GM18508 (cell line): ENCODE results near the gene TCF7.

ENCODE experiments used
- ATAC-seq: cut with Tn5 transposase; IDR thresholded peaks from one replicate; pipeline ENCODE4 v1.9.1; 2021; ENCODE audit warnings: moderate number of reproducible peaks; ENCODE audit not compliant: insufficient read depth, unreplicated experiment

The TCF7 gene

DNA sequence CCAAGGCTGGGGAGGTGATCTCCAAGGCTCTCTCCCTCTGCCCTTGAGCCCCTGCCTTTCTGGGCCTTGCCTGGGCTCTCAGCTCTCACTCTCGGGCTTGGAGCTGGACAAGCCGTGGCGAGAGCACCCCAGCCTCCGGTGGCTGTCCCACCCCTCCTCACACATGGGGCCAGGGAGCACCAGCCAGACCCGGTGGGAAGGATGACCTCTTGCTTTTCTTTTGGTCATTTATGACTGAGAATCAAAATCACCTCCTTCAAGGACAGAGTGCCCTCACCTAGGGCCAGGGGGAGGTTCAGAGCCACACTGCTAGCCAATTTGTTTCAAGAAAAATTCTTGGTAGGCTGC is 14.1 kb downstream of the TCF7 start:
- no peak for ATAC-seq

DNA sequence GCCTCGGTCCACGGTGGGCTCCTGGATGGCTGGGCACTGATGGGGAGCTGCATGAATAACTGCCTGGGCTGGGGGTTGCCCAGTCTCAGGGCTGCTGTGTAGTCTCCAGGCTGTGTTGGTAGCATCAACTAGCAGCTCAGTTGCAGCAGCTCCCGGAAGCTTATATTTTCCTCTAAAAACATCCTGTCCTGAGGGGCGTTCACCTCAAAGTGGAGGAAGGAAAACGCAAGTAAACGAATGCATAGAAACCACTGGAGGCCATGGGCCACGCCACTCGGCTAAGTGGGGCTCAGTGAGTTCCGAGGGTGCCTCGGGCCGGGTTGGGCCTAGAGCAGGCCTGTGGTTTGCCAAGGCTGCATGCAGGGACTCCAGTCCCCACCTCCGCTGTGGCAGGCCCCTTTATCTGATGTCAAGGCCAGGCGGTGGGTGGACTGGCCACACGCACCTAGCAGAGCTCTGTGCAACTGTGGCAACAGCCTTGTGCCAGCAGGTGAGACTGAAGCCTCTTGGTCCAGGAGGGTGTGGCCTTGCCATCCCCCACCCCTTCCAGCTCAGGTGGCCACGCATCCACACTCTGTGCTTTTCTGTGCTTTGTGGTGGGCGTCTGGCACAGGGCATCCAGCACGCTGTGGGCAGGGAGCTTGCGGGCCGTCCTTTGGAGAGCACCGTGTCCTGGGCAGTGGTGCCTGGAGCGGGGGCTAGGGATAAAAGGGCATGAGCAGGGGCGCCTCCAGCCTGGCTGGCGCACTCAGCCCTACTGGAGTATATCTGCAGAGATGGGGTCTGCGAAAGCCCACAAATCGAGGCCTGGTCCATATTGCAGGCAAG is 15.1 kb downstream of the TCF7 start:
- ATAC-seq, result no peak

DNA sequence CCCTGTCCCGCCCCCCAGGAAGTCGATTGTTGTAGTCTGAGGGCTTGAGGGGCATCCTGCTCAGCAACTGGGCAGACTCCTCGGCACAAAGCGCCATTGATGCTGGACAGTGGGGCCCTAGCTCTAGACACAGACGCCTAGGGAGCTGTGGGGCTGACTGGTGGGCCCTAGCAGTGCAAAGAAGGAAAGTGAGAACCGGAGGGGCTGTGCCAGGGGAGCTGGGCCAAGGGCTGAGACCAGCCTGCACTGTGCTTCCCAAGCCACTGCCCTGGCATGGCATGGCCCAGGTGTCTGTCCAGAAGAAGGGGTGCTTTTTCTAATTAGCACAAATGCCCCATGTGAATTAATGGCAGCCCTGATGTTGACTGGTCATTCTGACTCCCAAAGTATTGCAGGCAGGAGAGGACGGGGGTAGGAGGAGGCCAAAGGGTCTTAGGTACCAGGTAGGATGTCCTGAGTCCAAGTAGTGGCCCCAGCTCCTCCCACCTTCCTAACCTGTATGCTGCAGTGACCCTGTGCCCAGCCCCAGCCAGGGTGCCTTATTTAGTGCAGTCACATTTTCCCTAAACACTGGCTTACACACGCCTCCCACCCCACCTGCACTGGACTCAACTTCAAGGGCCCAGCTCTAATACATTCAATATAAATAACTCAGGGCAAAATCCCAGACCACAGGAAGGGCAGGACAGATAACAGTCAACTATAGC is 15.9 kb downstream of the TCF7 start:
- ATAC-seq, result no peak

DNA sequence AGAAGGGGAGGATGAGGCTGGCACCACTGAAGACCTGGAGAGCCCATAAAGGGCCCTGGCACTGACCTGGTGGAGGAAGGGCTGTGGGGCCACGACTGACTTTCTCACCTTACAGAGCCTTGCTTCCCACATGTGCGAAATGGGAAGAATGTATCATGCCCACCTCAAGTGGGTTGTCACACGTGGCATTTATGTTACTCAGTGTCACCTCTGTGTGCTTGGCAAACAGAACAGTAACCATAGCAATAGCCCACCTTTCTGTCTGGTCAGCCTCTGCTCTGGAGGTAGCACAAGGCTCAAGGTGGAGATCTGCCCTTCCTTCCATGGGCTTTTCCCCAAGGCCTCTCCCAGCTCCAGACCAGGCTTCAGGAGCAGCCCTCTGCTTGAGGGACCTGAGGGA is 16.7 kb downstream of the TCF7 start:
- no peak for ATAC-seq

DNA sequence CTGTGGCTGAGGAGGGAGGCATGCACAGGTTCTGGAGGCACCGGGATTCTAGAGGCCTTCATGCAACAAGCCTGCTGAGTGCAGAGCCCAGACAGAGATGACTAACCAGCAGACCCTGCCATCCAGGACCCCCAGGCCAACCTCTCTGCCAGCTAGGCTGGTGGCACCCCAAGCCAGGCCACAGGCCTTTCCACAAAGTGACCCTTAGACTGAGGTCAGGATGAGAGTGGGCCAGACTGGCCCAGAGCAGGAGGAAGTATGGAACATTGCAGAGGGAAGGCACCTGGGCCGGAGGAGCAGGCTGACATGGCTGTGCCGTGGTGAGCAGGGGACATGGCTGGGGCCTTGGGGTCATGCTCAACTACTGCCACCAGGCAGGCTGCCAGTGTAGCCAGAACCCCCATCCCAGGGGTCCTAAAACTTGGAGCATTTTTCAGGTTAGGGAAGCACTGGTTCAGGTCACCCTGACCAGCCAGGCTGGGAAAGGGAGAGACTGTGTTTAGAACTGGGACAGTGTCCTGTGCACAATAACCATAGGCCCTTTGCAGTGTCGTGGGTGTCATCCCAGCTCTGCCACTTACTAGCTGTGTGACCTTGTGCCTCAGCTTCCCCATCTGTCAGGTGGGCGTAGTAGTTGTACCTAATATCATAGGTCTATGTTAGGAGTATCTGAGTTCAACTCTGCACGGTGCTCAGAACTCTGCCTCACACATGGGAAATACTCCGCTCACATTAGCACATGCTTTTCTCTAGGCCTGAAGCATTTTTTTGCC is 17.3 kb downstream of the TCF7 start:
- no peak for ATAC-seq

DNA sequence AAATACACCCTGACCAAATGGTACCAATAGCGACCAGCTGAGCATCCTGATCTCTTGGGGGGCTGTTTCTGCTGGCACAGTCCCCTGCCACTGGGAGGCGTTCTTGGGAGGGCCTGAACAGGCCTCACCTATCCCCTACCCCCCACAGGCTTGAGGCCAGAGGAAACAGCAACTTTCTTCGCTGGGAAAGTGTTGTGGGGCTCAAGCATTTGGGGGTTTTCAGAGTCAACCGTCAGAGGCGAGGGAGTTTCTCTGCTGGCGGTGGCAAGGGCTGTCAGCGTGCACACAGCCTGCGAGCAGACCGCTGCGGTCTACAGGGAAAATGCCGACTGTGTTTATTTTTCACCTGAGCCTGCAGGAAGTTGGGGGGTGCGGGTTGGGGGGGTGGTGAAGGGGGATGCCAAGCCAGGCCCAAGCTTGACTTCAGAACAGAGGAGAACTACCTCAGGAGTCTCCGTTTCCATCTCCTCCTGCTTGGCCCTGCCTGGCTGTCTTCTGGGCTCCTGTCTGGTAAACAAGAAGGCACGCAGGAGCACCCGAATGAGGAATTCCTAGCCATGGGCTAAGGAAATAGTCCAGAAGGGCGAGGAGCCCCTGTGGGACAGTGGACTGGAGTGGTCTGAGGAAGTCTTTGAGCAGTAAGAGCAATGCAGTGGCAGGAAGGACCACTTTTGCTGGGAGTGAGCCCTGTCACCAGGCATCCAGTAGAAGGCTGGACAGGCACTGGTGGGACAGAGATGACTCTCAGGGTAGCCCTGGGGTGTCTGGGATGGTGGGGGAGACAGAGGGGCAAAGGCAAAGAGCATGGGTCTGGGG is 18.1 kb downstream of the TCF7 start:
- ATAC-seq, result no peak

DNA sequence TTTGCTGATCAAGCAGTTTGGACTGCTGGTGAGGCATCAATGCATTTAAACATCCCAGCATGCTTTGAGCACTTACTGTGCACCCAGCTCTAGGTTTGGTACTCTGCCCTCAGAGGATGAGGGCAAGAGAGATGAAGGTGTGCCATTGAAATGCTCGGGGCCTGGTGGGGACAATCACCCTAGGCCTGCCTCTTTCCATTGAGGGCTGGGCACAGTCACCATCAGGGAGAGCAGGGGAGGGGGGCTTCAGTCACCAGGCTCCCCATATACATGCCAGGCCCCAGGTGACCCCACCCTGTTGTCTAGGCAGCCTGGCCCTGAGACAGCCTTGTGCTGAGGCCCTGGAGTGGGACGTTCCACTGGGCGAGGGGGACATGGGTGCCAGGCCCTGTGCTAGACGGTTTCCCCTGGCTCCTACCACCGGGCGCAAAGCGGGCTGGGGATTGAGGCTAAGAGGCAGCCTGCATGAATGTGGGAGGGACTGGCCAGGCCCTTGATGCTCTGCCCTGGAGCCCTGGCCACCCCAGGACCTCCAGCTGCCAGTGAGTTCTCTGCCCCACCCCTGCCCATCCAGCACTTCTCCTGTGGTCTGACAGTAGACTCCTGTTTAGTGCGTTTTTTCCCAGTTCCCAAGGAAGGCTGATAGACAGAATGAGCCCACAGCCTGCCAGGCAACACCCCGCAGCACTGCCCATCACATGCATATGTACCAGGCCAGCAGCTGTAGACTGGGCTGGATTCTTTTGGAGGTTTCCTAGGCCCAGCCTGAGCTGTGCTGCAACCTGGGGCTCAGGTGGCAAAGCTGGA is 18.9 kb downstream of the TCF7 start:
- ATAC-seq, result no peak

DNA sequence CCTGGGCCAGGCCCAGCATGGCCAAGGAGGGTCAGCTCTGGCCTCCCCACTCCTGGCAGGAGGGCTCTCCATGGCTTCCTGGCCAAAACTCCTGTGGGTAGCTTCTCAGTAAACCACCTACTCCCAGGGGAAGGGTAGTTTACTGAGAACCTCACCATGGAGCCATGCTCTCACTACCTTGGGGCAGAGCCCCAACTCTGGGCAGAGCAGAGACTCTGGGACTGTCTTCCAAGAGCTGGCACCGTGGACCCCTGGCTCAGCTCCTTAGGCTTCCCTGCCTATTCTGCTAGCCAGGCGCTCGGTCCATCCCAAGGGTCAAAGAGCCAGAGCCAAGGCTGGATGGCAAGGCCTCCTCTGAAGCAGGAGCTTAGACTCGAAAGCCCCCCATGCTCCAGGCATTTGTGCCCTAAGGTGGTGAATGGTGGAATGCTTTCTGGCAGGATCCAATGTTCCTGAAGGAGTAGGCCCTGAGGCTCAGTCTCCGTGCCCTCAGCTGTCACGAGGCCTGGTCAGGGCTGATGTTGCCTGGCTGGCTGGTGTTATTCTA is 19.6 kb downstream of the TCF7 start:
- no peak for ATAC-seq

DNA sequence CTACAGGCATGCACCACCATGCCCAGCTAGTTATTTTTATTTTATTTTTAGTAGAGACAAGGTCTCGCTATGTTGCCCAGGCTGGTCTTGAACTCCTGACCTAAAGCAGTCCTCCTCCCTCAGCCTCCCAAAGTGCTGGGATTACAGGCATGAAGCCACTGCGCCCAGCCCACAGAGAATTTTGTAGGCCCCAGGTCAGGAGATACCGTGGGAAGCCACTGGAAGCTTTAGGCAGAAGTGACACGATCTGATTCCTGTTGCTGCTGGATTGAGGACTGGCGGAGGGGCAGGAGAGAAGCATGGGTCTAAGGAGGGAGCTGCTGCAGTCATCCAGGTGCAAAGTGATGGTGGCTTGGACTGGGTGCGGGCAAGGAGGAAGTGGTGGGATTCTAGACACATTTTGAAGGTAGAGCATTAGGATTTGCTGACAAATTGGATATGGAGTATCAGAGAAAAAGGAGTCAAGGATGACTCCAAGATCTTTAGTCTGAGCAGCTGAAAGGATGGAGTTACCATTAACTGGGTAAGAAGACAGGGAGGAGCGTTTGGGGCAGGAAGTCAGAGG is 20.7 kb downstream of the TCF7 start:
- no peak for ATAC-seq

DNA sequence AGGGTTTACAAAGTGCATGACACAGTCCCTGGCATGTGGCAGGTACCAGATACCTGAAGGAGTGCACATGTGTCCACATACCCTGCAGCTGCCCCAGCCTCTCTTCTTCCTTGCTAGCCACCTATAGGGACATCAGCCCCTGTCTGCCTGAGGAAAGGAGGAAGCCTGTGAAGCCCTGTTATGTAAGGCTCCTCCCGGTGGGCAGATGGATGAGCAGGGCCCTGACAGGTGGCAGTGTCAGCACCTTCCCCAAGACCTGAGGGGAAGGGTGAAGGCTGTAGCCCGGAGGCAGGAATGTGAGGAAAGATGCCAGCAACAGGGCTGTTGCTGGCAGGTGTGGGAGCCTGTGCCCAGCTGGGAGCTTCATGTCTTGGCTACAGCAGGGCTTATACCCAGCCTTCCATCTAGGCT is 21.7 kb downstream of the TCF7 start:
- ATAC-seq, result no peak

DNA sequence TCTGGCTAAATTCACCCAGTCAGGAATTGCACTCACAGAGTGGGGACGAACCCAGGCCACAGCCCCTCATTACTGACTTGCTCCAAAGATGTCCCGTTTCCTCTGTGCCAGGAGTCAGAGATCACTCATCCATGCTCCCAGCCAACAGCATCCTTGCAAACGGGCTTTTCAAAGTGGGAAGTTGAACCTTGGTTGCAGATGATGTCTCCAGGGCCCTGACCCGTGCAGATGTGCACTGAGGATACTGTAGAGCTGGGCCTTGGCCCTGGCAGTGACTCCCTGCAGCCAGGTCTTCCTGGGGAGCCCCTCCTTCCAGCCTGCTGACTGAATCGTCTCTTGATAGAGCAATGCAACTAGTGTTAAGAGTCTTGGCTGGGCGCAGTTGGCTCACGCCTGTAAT is 22.3 kb downstream of the TCF7 start:
- ATAC-seq, result no peak

DNA sequence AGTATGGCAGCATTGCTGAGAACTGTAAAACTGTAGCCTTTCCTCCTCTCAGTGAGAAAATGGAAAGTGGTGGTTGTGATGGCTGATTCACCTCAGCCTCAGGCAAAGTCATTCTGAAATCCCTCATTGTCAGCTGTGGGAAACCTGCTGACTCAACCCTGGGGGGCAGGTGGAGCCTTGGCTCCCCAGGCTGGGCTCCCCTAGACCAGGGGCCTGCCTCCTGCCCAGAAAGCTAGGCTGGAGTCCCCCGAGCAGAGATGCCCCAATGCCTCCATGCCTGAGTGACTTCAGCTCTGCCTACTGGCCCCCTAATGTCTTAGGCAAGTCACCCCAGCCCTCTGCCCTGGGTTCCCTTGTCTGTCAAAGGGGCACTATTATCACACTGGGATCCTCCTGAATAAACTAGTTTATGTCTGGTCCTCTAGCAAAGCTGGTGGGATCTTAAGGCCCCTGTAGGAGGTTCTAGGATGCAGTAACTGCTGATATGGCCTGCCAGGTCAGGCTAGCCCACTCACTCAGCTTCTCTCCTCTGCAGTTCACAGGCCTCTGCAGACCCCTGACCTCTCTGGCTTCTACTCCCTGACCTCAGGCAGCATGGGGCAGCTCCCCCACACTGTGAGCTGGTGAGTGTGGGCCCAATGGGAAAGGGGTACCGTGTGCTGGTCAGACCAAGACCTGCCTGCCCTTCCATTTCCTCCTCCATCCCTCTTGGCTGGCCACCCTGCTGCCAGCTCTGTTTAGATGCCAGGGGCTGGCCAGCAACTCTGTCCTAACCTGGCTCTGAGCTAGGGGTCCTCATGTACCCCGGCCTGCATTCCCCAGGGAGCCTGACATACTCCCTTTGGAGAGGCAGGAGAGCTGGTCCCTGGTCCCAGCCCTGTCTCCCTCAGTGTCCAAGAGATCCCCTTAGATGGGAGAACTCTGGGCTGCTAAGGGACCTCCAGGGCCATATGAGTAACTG is 24.2 kb downstream of the TCF7 start:
- ATAC-seq, result no peak

DNA sequence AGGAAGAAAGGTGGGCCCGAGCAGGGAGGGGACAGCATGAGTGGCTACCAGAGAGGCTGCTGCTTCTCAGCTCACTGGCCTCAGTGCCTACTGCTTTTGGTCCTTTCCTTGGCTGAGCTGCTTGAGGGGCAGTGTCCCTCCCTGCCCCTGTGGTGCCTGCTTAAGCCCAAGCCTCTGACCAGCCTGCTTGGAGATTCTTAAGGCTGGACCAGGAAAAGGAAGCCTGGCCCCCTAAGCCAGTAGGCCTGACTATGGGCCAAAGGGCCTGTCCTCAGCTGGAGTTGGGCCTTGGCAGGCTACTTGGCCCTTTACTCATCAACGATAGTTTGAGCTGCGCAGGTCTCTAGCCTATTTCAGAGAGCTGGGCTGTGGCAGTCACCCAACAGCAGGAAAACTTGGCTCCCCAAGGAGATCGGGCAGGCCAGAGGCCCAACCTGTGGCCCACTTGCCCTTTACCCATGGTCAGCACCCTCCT is 24.9 kb downstream of the TCF7 start:
- no peak for ATAC-seq

DNA sequence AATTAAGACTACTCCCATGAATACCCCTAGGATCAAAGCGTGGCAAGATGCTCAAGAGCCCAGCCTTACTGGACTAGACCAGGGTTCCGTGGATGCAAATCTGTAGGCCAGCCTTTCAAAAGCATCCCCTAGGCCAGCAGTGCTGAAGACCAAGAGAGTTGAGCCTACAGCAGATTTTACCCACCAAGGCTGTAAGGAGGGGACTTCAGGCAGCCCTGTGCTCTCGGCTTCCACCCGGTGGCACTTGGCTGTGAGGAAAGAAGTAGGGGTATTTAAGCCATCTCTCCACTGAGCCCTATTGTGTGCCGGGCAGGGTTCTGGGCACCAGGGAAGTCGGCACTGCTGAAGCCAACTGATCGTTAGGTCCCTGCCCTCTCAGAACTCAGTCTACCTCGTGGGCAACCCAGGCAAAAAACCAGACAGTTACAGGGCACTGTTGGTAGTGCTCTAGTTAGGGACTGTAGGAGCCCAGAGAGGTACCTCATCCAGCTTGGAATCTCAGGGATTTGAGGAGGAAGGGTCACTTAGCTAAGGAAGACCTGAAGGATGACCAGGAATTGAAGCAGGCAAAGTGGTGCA is 25.5 kb downstream of the TCF7 start:
- no peak for ATAC-seq

DNA sequence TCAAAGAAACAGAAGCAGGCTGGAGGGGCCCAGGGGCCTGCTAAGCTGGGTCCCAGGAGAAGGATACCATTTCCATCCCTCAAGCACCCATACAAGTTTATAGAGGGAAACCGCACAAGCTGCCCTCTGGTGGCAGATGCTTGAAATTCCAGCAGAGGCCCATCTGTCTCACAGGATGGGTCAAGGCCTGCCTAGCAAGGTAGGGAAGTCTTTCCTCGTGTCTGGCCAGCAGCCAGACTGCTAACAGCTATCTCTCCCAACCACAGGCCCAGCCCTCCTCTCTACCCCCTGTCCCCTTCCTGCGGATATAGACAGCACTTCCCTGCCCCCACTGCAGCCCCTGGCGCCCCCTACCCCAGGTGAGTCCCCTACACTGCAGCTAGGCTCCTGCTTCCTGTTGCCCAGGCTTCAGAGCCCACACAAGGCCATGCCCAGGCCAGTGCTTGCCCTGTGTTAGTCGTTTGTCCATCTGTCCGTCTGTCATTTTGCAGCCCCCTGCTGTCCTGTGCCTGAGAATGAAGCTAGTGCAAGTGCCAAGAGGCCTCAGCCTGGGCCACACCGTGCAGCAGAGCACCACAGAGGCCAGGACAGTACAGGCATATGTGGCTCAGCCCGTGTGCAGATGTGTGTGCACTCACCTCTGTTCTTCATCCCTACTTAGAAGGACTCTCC is 26.2 kb downstream of the TCF7 start:
- ATAC-seq, result no peak

DNA sequence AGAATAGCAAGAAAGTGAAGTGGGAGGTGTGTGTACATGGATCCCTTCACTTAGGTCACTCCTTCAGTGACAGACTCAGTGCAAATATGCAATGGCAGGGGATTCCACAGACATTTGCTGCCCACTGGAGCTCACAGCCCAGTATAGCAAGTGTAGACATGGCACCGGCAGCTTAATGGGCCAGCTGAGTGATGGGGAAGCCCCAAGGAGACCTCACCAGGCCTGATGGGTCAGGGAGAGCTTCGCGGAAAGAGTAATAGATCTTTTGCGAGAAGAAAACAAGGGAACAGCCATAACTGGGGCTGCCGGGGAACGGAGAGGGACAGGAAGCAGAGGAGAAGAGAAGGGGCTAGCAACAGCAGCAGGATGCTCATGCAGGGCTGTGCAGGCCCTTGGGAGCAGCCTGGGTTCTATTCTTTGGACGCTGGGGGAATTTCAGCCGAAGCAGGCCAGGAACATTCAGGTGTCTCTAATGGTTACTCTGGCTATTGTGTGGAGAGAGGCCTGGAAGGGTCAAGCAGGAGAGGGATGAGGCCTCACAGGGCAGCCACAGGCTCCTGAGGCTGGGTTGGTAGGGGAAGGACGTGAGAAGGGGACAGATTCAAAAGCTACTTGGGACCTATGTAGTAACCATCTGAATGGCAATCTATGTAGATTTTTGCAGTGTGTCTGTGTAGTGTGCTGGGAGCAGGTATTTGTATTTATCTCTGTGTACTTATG is 27.0 kb downstream of the TCF7 start:
- ATAC-seq, result no peak
